ENCODE measurements around the gene C10orf67. TPM values are rescaled to one million over a fixed set of nuclear protein-coding genes. Genes with fewer than 3 reads are reported as not detected.
"Not testable (repeated sequence)": the region's sequence is repeated elsewhere in the genome, so short reads cannot be mapped to it uniquely, and the experiment has no call there.

The C10orf67 gene
- total RNA-seq, 2 donors from 2014 or later = not detected

- intact Hi-C loops (cut with DNase I, micrococcal nuclease) = no loop called here
- ATAC-seq (no peak), DNase-seq (no peak)
Measured at GRCh38 chr10:23363793-23364135, 19.2 kb upstream of the C10orf67 start.

GRCh38 chr10:23362879-23363792 lies 18.5 kb upstream of the C10orf67 start:
- DNase-seq = no peak
- no peak for ATAC-seq
- intact Hi-C loops (cut with DNase I, micrococcal nuclease) = no loop called here

DNA sequence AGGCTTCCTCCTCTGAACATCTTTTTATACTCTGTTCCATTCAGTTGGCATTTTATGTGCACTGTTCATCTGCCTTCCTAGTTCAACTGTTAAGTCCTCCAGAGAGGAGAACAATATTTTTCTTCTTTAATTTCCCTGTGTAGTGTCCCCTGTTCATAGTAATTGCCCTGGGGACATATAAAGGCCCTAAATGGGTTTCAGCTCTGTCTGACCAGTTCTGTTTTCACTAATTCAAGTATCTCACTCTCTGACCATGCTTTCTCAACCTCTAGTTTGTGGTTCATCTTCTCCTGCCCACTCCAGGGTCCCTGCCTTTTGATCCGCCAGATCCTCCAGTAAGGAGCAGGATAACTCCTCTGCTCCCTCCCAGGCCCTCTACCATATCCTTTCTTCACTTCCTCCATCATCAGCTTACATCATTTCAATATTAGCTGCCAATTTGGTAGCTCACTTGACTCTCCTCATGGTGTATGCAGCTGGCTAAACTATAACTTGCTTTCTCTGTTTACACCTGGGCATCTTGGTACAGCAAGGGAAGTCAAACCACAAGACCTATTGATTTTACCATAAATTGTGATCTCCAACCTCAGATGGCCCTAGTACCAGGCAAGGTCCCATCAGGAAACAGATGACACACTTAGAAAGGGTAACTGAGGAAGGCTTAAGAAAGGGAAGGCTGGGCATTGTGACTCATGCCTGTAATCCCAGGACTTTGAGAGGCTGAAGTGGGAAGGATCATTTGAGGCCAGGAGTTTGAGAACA lies 17.7 kb upstream of the C10orf67 start:
- ATAC-seq (no peak), DNase-seq (no peak)
- intact Hi-C loops (cut with DNase I, micrococcal nuclease) = no loop called here

DNA sequence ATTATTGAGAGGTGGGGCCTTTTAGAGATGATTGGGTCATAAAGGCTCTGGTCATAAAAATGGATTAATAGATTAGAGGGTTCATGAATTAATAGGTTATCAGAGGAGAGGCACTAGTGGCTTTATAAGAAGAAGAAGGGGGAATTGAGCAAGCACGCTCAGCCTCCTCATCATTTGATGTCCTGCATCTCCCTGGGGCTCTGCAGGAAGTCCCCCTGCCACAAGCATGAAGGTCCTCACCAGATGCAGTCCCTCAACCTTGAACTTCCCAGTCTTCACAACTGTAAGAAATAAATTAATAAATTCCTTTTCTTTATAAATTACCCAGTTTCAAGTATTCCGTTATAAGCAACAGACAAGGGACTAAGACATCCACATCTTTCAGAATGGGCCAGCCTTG lies 17.1 kb upstream of the C10orf67 start:
- intact Hi-C loops (cut with DNase I, micrococcal nuclease) = no loop called here
- no peak for ATAC-seq
- no peak for DNase-seq

- intact Hi-C loops (cut with DNase I, micrococcal nuclease) = no loop called here
- DNase-seq (no peak), ATAC-seq (no peak)
Measured at GRCh38 chr10:23359692-23360380, 15.2 kb upstream of the C10orf67 start.

DNA sequence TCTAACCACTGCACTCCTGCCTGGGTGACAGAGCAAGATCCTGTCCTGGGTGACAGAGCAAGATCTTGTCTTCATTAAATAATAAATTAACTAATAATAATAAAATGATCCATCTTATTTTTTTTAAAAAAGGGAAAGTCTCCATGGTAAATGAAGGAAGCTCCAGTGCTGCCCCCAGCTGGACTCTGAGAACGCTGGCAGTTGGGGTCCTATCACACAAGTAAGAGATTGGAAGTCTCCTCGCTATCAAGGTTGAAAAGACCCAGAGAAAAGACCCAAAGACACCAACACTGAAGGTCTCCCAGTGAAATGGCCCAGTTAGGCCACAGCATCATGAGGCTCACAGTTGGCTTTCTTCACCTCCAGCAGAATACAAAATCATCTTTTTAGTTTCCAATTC lies 13.8 kb upstream of the C10orf67 start:
- DNase-seq = no peak
- intact Hi-C loops (cut with DNase I, micrococcal nuclease) = no loop called here
- no peak for ATAC-seq

DNA sequence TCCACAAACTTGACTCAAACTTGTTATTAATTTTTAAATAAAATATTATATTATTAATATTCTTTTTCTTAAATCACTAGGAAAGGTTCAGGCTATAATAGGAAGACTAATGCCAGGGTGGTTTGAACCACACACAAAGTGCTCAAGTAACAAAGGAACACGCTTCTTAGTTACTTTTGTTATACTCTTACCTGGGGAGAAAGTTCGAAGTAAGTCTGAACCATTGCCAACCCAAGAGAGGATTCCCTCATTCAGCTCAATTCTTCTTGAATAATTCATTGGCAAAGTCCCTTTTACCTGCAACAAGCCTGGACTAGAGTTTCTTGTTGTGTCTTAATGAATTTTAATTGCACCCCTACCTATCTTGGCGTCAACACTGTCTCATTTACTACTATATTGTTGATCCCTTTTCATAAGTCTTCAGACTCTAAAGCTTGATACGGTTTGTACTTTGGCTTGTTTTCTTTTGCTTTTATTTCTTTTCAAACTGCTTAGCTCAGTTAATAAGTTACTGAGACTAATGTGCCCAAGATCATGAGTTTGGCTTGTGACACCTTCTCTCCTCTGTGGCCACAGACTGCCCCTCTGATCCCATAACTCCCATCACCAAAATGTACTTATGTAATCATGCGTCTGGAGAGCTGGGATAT lies 10.2 kb upstream of the C10orf67 start:
- DNase-seq = no peak
- intact Hi-C loops (cut with DNase I, micrococcal nuclease) = no loop called here
- ATAC-seq = peak; percentile 94

DNA sequence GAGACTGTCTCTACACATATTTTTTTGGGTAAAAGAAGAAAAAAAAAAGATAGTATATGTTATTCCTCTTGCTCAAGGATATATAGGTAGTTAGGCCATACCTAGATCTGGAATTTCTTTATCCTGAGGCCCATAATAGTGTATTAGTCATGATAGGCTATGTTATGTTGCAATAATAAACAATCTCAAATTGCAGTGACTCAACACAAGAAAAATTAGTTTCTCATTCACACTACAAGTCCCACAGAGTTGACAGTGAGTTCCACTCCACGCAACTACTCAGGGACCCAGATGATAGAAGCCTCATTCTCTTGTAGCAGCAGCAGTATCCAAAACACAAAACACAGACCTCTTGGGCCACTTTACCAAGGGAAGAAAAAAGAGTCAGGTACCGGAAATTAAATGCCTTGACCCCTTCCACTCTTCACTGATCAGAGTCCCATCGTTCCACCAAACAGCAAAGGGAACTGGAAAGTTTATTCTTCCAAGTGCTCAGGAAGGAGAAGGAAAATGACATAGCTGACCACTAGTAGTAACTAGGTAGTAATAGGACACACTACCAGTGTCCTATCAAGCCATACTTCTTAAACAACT lies 7.4 kb upstream of the C10orf67 start:
- no peak for ATAC-seq
- intact Hi-C loops (cut with DNase I, micrococcal nuclease) = no loop called here
- DNase-seq = no peak

DNA sequence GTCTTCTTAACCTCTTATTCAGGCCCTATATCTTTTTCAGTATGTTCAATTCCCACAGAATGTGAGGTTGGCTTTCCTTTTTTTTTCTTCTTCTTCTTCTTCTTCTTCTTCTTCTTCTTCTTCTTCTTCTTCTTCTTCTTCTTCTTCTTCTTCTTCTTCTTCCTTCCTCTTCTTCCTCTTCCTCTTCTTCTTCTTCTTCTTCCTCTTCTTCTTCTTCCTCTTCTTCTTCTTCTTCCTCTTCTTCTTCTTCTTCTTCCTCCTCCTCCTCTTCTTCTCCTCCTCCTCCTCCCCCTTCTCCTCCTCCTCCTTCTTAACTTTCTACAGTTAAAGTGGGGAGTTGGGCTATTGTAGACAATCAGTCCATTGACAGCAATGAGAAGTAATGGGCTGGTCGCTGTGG lies 6.1 kb upstream of the C10orf67 start:
- DNase-seq; intact Hi-C loops (cut with DNase I, micrococcal nuclease); ATAC-seq: not testable (repeated sequence)

DNA sequence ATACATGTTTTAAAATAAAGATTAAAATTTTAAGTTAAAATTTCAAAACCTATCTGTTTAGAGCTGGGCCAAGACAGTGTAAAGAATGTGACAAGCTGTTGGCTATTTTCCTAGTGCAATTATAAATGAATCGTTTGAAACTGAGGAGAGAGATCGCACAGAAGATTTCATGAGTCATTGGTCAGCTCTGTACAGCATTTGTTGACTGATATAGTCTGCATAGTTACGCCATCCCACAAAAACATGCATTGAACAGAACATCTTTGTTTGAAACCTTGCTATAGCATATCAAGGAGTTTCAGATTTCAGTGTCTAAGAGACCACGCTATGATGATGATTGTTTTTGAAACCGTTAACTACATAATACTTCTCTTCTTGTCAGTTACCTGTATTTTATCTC lies 1.3 kb upstream of the C10orf67 start:
- intact Hi-C loops (cut with DNase I, micrococcal nuclease) = no loop called here
- ATAC-seq (no peak), DNase-seq (no peak)

- ATAC-seq (peak; percentile 62), DNase-seq (peak; percentile 47 to 71)
- intact Hi-C loops (cut with DNase I, micrococcal nuclease) = no loop called here
Measured at GRCh38 chr10:23343591-23344240, 881 bp downstream of the C10orf67 start.

DNA sequence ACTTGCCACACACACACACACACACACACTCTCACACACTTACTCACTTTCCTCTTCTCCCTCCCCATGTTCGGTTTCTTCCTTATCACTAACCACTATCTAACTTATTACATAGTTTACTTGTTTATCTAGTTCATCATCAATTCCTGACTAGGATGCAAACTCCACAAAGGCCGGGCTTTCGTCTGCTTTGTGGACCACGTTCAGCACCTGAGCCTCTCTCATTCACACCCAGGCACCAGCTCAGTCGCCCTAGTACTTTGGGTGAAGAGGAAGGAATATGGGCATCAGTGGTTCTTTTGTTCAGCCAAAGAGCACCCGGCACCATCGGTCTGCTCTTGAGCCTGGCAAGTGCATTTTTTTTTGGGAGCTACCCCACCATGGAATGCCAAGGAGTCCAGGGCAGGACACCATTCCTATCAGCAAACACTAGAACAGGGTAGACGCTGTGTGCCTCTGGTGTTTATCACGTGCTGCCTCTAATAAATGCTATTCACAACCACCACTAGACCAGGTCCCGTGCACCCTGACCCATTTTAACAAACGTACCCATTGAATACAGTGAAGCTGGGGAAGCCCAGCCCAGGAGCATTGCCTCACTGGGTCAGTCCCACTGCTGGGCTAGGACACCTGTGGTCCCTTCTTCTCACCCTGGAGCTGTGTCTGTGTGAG lies 2.2 kb downstream of the C10orf67 start:
- intact Hi-C loops (cut with DNase I, micrococcal nuclease) = no loop called here
- no peak for ATAC-seq
- no peak for DNase-seq

DNA sequence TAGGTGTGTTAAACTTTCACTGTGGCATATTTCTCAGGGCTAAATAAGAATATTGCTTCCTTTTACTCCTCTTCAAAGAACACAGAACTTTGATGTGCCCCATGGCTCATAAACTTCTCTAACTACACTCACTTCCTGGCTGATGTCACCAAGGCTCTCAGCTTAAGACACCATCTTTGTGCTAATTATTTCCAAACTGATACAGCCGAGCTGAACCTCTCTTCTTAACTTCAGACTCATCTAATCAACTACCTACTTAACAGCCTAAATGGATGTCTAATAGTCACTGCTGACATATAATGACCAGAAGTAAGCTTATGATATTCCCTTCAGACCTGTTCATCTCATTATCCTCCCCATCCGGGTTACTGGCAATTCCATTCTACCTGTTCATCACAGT lies 3.6 kb downstream of the C10orf67 start:
- ATAC-seq (peak; percentile 58), DNase-seq (no peak)
- intact Hi-C loops (cut with DNase I, micrococcal nuclease) = no loop called here

- intact Hi-C loops (cut with DNase I, micrococcal nuclease) = no loop called here
- ATAC-seq (no peak), DNase-seq (no peak)
Measured at GRCh38 chr10:23340354-23340753, 4.2 kb downstream of the C10orf67 start.

GRCh38 chr10:23338886-23339285 lies 5.7 kb downstream of the C10orf67 start:
- DNase-seq (no peak), ATAC-seq (no peak)
- intact Hi-C loops (cut with DNase I, micrococcal nuclease) = no loop called here

DNA sequence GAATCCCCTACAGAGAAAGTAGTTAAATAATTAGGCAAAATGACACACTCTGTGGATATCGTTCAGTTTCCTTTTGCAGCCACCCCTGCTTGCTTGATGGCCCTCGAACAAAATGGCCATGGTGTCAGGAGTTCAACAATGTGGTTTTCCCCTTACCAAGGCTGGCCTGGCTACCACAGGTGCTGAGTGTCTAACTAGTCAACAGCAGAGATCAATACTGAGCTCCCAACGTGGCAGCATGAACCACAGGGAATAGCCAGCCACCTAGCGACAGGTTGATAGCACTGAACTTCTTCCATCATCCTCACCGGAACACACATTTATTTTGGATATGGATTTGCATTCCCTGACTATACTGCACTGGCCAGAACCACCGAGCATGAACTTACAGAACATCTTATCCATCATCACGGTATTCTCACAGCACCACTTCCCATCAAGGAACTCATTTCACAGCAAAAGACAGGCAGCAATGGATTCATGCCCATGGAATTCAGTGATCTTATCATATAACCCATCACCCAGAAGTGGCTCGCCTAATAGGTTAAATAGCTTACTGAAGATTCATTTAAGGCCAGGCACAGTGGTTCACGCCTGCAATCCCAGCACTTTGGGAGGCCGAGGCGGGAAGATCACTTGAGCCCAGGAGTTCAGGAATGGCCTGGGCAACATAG lies 6.3 kb downstream of the C10orf67 start:
- DNase-seq (no peak), ATAC-seq (no peak)

GRCh38 chr10:23337616-23338015 lies 7.0 kb downstream of the C10orf67 start:
- ATAC-seq (no peak), DNase-seq (no peak)
- intact Hi-C loops (cut with DNase I, micrococcal nuclease) = no loop called here

More for the DNA sequence above, 6.3 kb downstream of the C10orf67 start:
- intact Hi-C loops (cut with DNase I, micrococcal nuclease) = no loop called here

Data from left colon (tissue), 2 donors.